GM12878 (cell line): ENCODE measurements around the gene OGDHL.

ENCODE experiments used
- BACH1 ChIP-seq: fragments of 450-650 bp; IDR thresholded peaks from 2 replicates; pipeline ENCODE4 v1.6.1; 2017; ENCODE audit warnings: mild to moderate bottlenecking, borderline replicate concordance
- BRCA1 ChIP-seq: IDR thresholded peaks from 2 replicates; pipeline ENCODE4 v1.6.1; 2011; ENCODE audit warnings: low read depth, low read length, improper control_type of control experiment
- EZH2 ChIP-seq: IDR thresholded peaks from 2 replicates; pipeline ENCODE4 v1.6.1; 2012; ENCODE audit warnings: low read depth, mild to moderate bottlenecking, control low read depth, inconsistent platforms, low read length, borderline replicate concordance; ENCODE audit not compliant: control insufficient read depth
- JUND ChIP-seq: IDR thresholded peaks from 2 replicates; pipeline ENCODE4 v1.6.1; 2012; ENCODE audit warnings: low read depth, mild to moderate bottlenecking, low read length, improper control_type of control experiment, moderate library complexity
- MEF2A ChIP-seq: IDR thresholded peaks from 2 replicates; pipeline ENCODE4 v1.6.1; 2011; ENCODE audit warnings: low read depth, mild to moderate bottlenecking, low read length, moderate library complexity; ENCODE audit not compliant: insufficient read depth
- MXI1 ChIP-seq: fragments of 150-350 bp; IDR thresholded peaks from 2 replicates; pipeline ENCODE4 v1.6.1; 2011; ENCODE audit warnings: low read depth, mild to moderate bottlenecking, inconsistent platforms, low read length, improper control_type of control experiment
- NFYB ChIP-seq: IDR thresholded peaks from 2 replicates; pipeline ENCODE4 v1.6.1; 2011; ENCODE audit warnings: low read depth, mild to moderate bottlenecking, low read length, improper control_type of control experiment, moderate library complexity; ENCODE audit not compliant: insufficient read depth
- POLR2A ChIP-seq: IDR thresholded peaks from 2 replicates; pipeline ENCODE4 v1.6.1; 2011; ENCODE audit warnings: low read depth, mild to moderate bottlenecking, low read length
- YY1 ChIP-seq: IDR thresholded peaks from 2 replicates; pipeline ENCODE4 v1.6.1; 2011; ENCODE audit warnings: low read depth, mild to moderate bottlenecking, low read length
- ZNF274 ChIP-seq: IDR thresholded peaks from one replicate; pipeline ENCODE4 v1.8.0; 2011; ENCODE audit not compliant: insufficient read length, insufficient read depth
- TF ChIP-seq, protein P1 (sequence below), 3 experiments: IDR thresholded peaks in 2 of 3; conservative IDR thresholded peaks in 1 of 3; 2 replicates each; pipeline ENCODE4 v1.5.1; 2011; ENCODE audit warnings: low read depth in 3 of 3, low read length in 3 of 3, mild to moderate bottlenecking in 3 of 3, control low read depth in 2 of 3, moderate library complexity in 2 of 3, inconsistent platforms in 1 of 3, mixed read lengths in 1 of 3; ENCODE audit not compliant: control insufficient read depth in 2 of 3, insufficient read depth in 1 of 3; ENCODE audit errors: extremely low read depth in 1 of 3

DNA sequence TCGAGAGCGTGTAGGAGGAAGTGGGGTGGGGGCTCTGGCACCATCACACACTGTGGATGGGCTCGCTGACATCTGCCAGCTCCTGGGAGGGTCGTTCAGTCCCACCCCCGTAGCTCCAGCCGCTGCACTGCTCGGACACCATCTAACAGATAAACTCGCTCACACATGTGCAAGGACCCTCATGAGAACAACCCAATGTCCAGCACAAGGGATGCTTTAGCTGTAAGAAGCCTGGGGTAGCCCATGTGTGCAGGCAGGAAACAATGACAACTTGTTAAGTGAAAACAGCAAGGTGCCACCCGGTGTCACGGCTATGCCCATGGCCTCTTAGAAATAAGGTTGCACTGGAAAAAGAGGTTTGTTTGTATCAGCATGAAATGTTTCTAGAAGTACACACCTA is 14.1 kb downstream of the OGDHL start:
- TF ChIP-seq BACH1 = no peak
- no peak for TF ChIP-seq MEF2A
- TF ChIP-seq BRCA1 = no peak
- TF ChIP-seq MXI1 = no peak
- no peak for TF ChIP-seq YY1
- TF ChIP-seq EZH2 = no peak
- TF ChIP-seq, protein P1, sequence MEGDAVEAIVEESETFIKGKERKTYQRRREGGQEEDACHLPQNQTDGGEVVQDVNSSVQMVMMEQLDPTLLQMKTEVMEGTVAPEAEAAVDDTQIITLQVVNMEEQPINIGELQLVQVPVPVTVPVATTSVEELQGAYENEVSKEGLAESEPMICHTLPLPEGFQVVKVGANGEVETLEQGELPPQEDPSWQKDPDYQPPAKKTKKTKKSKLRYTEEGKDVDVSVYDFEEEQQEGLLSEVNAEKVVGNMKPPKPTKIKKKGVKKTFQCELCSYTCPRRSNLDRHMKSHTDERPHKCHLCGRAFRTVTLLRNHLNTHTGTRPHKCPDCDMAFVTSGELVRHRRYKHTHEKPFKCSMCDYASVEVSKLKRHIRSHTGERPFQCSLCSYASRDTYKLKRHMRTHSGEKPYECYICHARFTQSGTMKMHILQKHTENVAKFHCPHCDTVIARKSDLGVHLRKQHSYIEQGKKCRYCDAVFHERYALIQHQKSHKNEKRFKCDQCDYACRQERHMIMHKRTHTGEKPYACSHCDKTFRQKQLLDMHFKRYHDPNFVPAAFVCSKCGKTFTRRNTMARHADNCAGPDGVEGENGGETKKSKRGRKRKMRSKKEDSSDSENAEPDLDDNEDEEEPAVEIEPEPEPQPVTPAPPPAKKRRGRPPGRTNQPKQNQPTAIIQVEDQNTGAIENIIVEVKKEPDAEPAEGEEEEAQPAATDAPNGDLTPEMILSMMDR (IDR thresholded peaks at IDR 0.05 in 2 of 3, conservative IDR thresholded peaks at IDR 0.05 in 1 of 3; ENCODE audit: control insufficient read depth in 2 of 3, extremely low read depth in 1 of 3, insufficient read depth in 1 of 3, low read depth in 3 of 3, low read length in 3 of 3) = no peak
- TF ChIP-seq NFYB = no peak
- TF ChIP-seq ZNF274 = no peak
- no peak for TF ChIP-seq POLR2A
- TF ChIP-seq JUND = no peak
